Stromal cell of bone marrow (primary cell): Measurements from ENCODE around the gene TOMM22.
"Not testable (repeated sequence)": the region's sequence is repeated elsewhere in the genome, so short reads cannot be mapped to it uniquely, and the experiment has no call there.

Source experiments
- DNase-seq: peaks from one replicate; pipeline ENCODE4 v3.0.0-alpha.2; 2012; ENCODE audit warnings: low read depth

Gene TOMM22

GRCh38 chr22:38681582-38682335, at the start of gene TOMM22:
Gene TOMM22, plus strand, starts transcription at chr22:38681957. Its CDS starts 22 bp downstream, at chr22:38681979.
- peak; percentile 74 for DNase-seq

GRCh38 chr22:38632528-38632927, 49.2 kb upstream of the TOMM22 start:
- DNase-seq = no peak

GRCh38 chr22:38638216-38638615, 43.5 kb upstream of the TOMM22 start:
- no peak for DNase-seq

GRCh38 chr22:38638728-38639127, 43.0 kb upstream of the TOMM22 start:
- no peak for DNase-seq

- no peak for DNase-seq
Observed at GRCh38 chr22:38641476-38642040, 40.2 kb upstream of the TOMM22 start.

GRCh38 chr22:38644245-38644644, 37.5 kb upstream of the TOMM22 start:
- not testable (repeated sequence) for DNase-seq

- DNase-seq = no peak
Observed at GRCh38 chr22:38645430-38645829, 36.3 kb upstream of the TOMM22 start.

GRCh38 chr22:38649841-38650522, 31.8 kb upstream of the TOMM22 start:
- DNase-seq = no peak

GRCh38 chr22:38652859-38653258, 28.9 kb upstream of the TOMM22 start:
- no peak for DNase-seq

- DNase-seq = no peak
Observed at GRCh38 chr22:38653741-38654140, 28.0 kb upstream of the TOMM22 start.

- DNase-seq = no peak
Observed at GRCh38 chr22:38655519-38656255, 26.1 kb upstream of the TOMM22 start.

GRCh38 chr22:38656256-38657044, 25.3 kb upstream of the TOMM22 start, which contains the start of the genes CBY1 and FAM227A:
Gene CBY1, plus strand, starts transcription at chr22:38656638. Its CDS starts 11,417 bp downstream, at chr22:38668055.
Gene FAM227A, minus strand, starts transcription at chr22:38656392. Its CDS starts 6,224 bp downstream, at chr22:38650168.
- peak; percentile 74 for DNase-seq

GRCh38 chr22:38657045-38657909, 24.5 kb upstream of the TOMM22 start:
- no peak for DNase-seq

- no peak for DNase-seq
Observed at GRCh38 chr22:38674888-38675287, 6.9 kb upstream of the TOMM22 start.

- no peak for DNase-seq
Observed at GRCh38 chr22:38675833-38676232, 5.9 kb upstream of the TOMM22 start.

GRCh38 chr22:38684895-38685294, 3.1 kb downstream of the TOMM22 start:
- no peak for DNase-seq

GRCh38 chr22:38685761-38686160, 4.0 kb downstream of the TOMM22 start:
- no peak for DNase-seq

- DNase-seq = no peak
Observed at GRCh38 chr22:38689651-38690050, 7.9 kb downstream of the TOMM22 start.

- no peak for DNase-seq
Observed at GRCh38 chr22:38694049-38694448, 12.3 kb downstream of the TOMM22 start.

GRCh38 chr22:38694940-38695339, 13.2 kb downstream of the TOMM22 start:
- no peak for DNase-seq
